ENCODE results near the gene SCN4A.

The SCN4A gene

DNA sequence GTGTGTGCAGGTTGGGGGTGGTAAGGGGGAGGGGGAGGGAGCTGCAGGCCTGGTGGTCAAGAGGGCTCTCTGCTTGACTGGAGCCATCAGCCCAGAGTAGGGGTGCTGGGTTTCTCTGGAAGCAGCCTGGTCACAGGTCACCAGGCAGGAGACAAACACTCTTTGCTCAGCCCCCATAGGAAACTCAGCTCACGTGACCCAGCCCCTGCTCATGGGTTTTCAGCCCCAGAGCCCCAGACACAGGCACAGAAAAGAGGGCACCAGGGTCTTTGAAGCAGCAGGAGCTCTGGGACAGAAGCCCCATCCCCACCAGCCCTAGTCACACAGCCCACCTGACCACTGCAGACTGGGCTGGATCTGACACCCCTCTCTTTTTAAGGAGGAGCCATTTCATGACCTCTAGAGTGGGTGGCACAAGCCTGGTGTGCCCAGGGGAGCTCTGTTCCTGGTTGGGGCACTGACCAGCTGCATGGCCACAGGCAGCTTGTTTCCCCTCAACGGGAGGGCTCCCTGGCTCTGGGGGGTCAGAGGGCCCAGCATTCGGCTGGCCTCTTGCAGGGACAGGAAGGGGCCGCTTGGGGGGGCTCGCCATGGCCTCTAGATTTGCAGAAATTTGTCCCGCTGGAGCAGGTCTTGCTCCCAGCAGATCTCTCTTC, 26.8 kb downstream of the SCN4A start:
- no peak for DNase-seq (ENCODE audit: low read depth)
- TF ChIP-seq, protein P1, sequence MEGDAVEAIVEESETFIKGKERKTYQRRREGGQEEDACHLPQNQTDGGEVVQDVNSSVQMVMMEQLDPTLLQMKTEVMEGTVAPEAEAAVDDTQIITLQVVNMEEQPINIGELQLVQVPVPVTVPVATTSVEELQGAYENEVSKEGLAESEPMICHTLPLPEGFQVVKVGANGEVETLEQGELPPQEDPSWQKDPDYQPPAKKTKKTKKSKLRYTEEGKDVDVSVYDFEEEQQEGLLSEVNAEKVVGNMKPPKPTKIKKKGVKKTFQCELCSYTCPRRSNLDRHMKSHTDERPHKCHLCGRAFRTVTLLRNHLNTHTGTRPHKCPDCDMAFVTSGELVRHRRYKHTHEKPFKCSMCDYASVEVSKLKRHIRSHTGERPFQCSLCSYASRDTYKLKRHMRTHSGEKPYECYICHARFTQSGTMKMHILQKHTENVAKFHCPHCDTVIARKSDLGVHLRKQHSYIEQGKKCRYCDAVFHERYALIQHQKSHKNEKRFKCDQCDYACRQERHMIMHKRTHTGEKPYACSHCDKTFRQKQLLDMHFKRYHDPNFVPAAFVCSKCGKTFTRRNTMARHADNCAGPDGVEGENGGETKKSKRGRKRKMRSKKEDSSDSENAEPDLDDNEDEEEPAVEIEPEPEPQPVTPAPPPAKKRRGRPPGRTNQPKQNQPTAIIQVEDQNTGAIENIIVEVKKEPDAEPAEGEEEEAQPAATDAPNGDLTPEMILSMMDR (IDR thresholded peaks at IDR 0.05; ENCODE audit: low read length, missing control alignments): no peak
- no peak overlapping the region for H3K4me3 ChIP-seq (replicated peaks; ENCODE audit: low read depth, low read length)

DNA sequence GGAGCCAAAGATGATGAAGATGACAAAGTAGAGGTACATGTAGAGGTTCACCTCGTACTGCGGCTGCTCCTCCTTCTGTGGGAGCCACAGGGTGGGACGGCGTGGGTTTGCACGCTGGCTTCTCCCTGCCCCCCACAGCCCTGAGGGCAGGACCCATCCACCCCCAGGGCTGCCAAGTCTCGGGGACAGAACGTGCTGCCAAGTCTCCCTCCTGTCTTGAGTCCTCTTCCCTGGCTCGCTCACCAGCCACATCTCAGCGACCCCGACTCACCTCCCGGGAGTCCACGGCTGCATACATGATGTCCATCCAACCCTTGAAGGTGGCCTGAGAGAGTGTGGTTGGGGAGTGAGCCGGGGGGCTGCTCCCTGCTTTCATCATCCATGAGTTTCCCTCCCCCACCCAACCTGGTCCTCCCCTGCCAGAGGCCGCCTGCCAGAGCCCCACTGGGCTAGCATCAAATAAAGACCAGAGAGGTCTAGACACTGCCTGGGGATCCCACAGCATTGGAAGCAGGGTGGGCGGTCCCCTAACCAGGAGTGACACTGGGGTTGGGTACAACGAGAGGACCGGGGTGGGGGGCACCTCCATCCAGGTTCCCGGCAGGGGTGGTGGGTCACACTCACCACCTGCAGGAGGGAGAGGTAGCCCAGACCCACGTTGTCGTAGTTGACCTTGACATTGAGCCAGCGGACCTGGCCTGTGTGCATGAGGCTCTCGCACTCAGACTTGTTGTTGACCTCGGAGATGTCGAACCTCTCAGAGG, 27.8 kb downstream of the SCN4A start:
- no peak overlapping the region for H3K4me3 ChIP-seq (replicated peaks; ENCODE audit: low read depth, low read length)

DNA sequence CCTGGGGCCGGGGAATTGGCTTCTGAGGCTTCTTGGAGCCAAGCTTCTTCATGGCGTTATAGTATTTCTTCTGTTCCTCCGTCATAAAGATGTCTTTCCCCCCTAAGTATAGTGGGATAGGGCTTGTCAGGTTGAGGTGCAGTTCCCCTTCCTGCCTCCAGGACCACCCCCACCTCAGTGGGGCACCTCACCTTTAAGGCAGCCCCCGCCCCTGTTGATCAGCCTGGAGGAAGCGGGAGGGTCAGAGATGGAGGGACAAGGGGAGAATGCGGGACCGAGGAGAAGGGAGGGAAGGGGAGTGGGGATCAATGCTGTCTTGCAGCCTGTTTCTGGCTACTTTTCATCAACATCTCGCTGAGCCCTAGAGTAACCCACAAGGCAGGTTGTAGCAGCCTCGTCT, 29.0 kb downstream of the SCN4A start:
- DNase-seq (ENCODE audit: low read depth): no peak
- TF ChIP-seq, protein P1 (IDR thresholded peaks at IDR 0.05; ENCODE audit: low read length, missing control alignments): peak; percentile 2
- no peak overlapping the region for H3K4me3 ChIP-seq (replicated peaks; ENCODE audit: low read depth, low read length)

More for the DNA sequence above, 27.8 kb downstream of the SCN4A start:
- no peak for DNase-seq (ENCODE audit: low read depth)
- TF ChIP-seq, protein P1 (IDR thresholded peaks at IDR 0.05; ENCODE audit: low read length, missing control alignments): no peak

DNA sequence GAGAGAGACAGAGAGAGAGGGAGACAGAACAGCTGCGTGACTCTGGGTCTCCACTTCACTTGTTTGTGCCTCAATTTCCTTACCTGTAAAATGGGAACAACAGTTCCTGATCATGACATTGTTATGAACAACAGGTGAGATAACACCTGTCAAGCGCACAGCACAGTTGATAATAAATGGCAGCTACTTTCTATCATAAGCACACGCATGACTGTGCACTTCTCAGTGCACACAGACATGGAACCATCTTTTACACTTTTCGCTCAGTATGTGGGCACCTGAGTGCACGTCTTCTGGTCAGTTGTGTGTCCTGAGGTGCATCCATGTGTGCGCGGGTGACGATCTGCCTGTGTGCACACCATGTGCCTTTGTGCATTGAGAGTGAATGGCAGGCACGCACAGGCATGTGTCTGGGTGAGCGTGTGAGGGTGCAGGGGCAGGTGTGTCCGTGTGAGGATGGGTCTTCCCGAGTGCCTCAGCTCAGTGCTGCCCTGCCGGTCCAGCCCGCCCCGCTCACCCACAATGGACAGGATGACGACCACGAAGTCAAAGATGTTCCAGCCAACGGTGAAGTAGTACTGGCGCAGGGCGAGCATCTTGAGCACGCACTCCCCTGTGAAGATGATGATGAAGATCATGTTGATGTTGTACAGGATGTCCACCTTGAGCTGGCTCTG, 30.3 kb downstream of the SCN4A start:
- TF ChIP-seq, protein P1 (IDR thresholded peaks at IDR 0.05; ENCODE audit: low read length, missing control alignments): no peak
- no peak for DNase-seq (ENCODE audit: low read depth)
- H3K4me3 ChIP-seq (replicated peaks; ENCODE audit: low read depth, low read length): no peak overlapping the region

DNA sequence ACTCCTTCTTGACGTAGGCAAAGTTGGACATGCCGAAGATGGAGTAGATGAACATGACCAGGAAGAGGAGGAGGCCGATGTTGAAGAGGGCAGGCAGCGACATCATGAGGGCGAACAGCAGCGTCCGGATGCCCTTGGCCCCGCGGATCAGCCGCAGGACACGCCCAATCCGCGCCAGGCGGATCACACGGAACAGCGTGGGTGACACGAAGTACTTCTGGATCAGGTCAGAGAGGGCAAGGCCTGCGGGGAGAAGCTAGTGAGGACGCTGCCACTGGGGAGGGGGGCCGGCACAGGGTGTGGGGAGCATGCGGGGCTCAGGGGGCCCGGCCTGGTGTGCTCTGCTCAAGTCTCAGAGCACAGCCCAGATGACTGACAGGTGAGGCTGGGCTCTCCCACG, 31.0 kb downstream of the SCN4A start:
- DNase-seq (ENCODE audit: low read depth): no peak
- H3K4me3 ChIP-seq (replicated peaks; ENCODE audit: low read depth, low read length): no peak overlapping the region
- TF ChIP-seq, protein P1 (IDR thresholded peaks at IDR 0.05; ENCODE audit: low read length, missing control alignments): no peak

DNA sequence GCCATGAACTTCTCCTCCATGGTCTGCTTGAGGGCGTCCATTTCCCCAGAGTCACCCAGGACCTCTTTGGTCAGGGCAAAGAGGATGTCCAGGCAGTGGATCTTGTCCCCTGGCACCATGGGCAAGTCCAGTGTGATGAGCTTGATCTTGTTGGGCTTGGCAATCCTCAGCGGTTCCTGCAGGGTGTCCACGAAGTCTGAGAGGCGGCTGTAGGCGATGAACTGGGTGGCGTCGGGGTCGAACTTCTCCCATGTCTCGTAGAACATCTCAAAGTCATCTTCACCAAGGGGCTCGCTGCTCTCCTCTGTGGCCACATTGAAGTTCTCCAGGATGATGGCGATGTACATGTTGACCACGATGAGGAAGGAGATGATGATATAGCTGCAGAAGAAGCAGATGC, 31.6 kb downstream of the SCN4A start:
- no peak for DNase-seq (ENCODE audit: low read depth)
- TF ChIP-seq, protein P1 (IDR thresholded peaks at IDR 0.05; ENCODE audit: low read length, missing control alignments): no peak

More for the DNA sequence above, 31.6 kb downstream of the SCN4A start:
- H3K4me3 ChIP-seq (replicated peaks; ENCODE audit: low read depth, low read length): no peak overlapping the region

Measured in fibroblast of pulmonary artery (primary cell).